ENCODE results near the gene UBE2H.

DNA sequence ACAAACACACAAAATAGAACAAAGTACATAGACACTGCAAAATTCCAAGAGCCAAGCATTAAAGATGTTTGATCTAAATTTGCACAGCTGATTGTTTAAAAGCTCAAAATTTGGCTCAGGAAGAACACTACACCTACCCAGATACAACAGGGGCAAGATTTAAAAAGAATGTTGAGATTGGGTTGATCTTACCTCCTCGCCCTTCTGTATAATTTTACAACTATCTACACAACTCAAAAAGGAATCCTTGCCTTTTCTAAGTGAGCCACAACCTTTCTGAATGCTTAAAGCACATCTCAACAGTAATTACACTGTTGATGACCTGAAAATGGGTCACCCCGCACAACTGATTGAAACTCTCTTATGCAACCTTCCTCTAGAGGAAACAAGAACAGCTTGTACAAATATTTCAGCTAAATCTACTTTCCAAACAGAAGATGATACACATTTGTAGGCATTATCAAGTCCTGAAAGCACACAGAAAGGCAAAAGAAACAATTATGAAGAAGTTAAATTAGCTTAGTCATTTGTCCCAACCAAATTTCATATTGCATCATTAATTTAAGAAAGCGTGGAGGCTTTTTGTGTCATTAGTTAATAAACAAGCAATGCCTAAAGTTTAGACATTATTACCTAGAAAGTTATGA is 75.5 kb downstream of the UBE2H start:
- TF ChIP-seq, protein P1, sequence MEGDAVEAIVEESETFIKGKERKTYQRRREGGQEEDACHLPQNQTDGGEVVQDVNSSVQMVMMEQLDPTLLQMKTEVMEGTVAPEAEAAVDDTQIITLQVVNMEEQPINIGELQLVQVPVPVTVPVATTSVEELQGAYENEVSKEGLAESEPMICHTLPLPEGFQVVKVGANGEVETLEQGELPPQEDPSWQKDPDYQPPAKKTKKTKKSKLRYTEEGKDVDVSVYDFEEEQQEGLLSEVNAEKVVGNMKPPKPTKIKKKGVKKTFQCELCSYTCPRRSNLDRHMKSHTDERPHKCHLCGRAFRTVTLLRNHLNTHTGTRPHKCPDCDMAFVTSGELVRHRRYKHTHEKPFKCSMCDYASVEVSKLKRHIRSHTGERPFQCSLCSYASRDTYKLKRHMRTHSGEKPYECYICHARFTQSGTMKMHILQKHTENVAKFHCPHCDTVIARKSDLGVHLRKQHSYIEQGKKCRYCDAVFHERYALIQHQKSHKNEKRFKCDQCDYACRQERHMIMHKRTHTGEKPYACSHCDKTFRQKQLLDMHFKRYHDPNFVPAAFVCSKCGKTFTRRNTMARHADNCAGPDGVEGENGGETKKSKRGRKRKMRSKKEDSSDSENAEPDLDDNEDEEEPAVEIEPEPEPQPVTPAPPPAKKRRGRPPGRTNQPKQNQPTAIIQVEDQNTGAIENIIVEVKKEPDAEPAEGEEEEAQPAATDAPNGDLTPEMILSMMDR (conservative IDR thresholded peaks at IDR 0.05; ENCODE audit: low read depth, low read length): no peak
- no peak for TF ChIP-seq EZH2 (IDR thresholded peaks at IDR 0.05; ENCODE audit: borderline replicate concordance, low read depth, low read length, poor library complexity, severe bottlenecking)

Measured in A673 (cell line).